Endothelial cell of umbilical vein (primary cell): Measurements from ENCODE around the gene GPR137B. TPM values are rescaled to one million over a fixed set of nuclear protein-coding genes. Genes with fewer than 3 reads are reported as not detected.

Experiments
- BruUV-seq: library from RNA; stranded (reverse); fragments of 400-500 nt; replicated peaks from 2 replicates; lab custom pipeline; 2021; lab: Mats Ljungman, UMichigan
- CTCF ChIA-PET: fragments of 300-600, 350-600 bp; sonication (Branson Sonifier 250); formaldehyde crosslinking; loops from one replicate; lab custom pipeline; 2021; ENCODE audit warnings: antibody characterized with exemption, inconsistent platforms; lab: Charles Lee
- POLR2A ChIA-PET: fragments of 300-600, 350-600 bp; sonication (Branson Sonifier 250); formaldehyde crosslinking; loops from one replicate; lab custom pipeline; 2021; ENCODE audit warnings: antibody characterized with exemption, inconsistent platforms; lab: Charles Lee
- DNase-seq: peaks from one replicate; pipeline ENCODE4 v3.0.0-alpha.2; 2011; ENCODE audit warnings: low read depth, low spot score
- FAIRE-seq: peaks from 2 replicates; lab custom pipeline; 2011; peaks lifted over from hg19 to GRCh38; lab: Jason Lieb, UNC
- H2AFZ ChIP-seq: 2 replicates; pipeline ENCODE4 v1.6.0; 2012; ENCODE audit warnings: low read depth, low read length, control low read depth, inconsistent platforms
- H3K27ac ChIP-seq: 2 replicates; pipeline ENCODE4 v1.5.1; 2011; ENCODE audit warnings: low read depth, mild to moderate bottlenecking, control low read depth, low read length, moderate library complexity; ENCODE audit not compliant: insufficient read depth
- H3K27me3 ChIP-seq, 2 experiments: 2 replicates each; pipeline versions ENCODE4 v1.6.0 to v1.6.1; 2011; ENCODE audit warnings: low read length in 2 of 2, mixed read lengths in 1 of 2; ENCODE audit not compliant: control insufficient read depth in 2 of 2, insufficient read depth in 2 of 2
- H3K36me3 ChIP-seq, 2 experiments: 2 replicates in 1 of 2; 3 replicates in 1 of 2; pipeline ENCODE4 v1.5.1; 2011; ENCODE audit warnings: low read length in 2 of 2, mild to moderate bottlenecking in 1 of 2, moderate library complexity in 1 of 2; ENCODE audit not compliant: control insufficient read depth in 2 of 2, insufficient read depth in 2 of 2; ENCODE audit errors: extremely low read depth in 1 of 2
- H3K4me1 ChIP-seq: 3 replicates; pipeline ENCODE4 v1.5.1; 2011; ENCODE audit warnings: mild to moderate bottlenecking, low read length; ENCODE audit not compliant: control insufficient read depth, insufficient read depth; ENCODE audit errors: extremely low read depth
- H3K4me2 ChIP-seq: 2 replicates; pipeline ENCODE4 v1.6.1; 2011; ENCODE audit warnings: low read length, control low read depth, mixed read lengths; ENCODE audit not compliant: insufficient read depth
- H3K4me3 ChIP-seq, 3 experiments: fragments of 200-600 bp in 1 of 3; sonication (generic), shearing (Covaris generic) in 1 of 3; replicated peaks in 1 of 3; 2 replicates each; pipeline ENCODE4 v1.5.1; 2011 to 2016; ENCODE audit warnings: control low read depth in 3 of 3, low read length in 3 of 3, mild to moderate bottlenecking in 2 of 3, inconsistent platforms in 1 of 3, low read depth in 1 of 3, moderate library complexity in 1 of 3; ENCODE audit not compliant: insufficient read depth in 1 of 3
- H3K79me2 ChIP-seq: 2 replicates; pipeline ENCODE4 v1.6.0; 2012; ENCODE audit warnings: low read length, inconsistent platforms; ENCODE audit not compliant: control insufficient read depth, insufficient read depth
- H3K9ac ChIP-seq: replicated peaks from 2 replicates; pipeline ENCODE3; 2011; ENCODE audit warnings: low read length, control low read depth; ENCODE audit not compliant: insufficient read depth; ENCODE audit errors: extremely low read depth
- H3K9me1 ChIP-seq: replicated peaks from 3 replicates; pipeline ENCODE4 v1.6.0; 2011; ENCODE audit warnings: mild to moderate bottlenecking, low read length; ENCODE audit not compliant: control insufficient read depth, insufficient read depth; ENCODE audit errors: extremely low read depth
- H3K9me3 ChIP-seq: replicated peaks from 2 replicates; pipeline ENCODE4 v1.5.1; 2012; ENCODE audit warnings: low read length, inconsistent platforms; ENCODE audit not compliant: control insufficient read depth, insufficient read depth
- H4K20me1 ChIP-seq: replicated peaks from 2 replicates; pipeline ENCODE3; 2011; ENCODE audit warnings: mild to moderate bottlenecking, low read length; ENCODE audit not compliant: control insufficient read depth, insufficient read depth; ENCODE audit errors: extremely low read depth
- CTCF ChIP-seq, 2 donors: IDR thresholded peaks; 1 replicate in 1 of 2; 2 replicates in 1 of 2; pipeline ENCODE4 v1.5.1; 2011; ENCODE audit warnings: low read length in 2 of 2, mild to moderate bottlenecking in 2 of 2, moderate library complexity in 2 of 2, control low read depth in 1 of 2, inconsistent platforms in 1 of 2, low read depth in 1 of 2; ENCODE audit not compliant: insufficient read depth in 1 of 2; ENCODE audit errors: extremely low read depth in 1 of 2
- EZH2 ChIP-seq: IDR thresholded peaks from 2 replicates; pipeline ENCODE4 v1.6.1; 2012; ENCODE audit warnings: borderline replicate concordance, low read depth, mild to moderate bottlenecking, moderate library complexity, low read length, inconsistent platforms; ENCODE audit not compliant: severe bottlenecking
- FOS ChIP-seq: IDR thresholded peaks from 2 replicates; pipeline ENCODE4 v1.6.1; 2011; ENCODE audit warnings: mild to moderate bottlenecking, low read length, moderate library complexity, borderline replicate concordance; ENCODE audit not compliant: insufficient read depth
- GATA2 ChIP-seq: IDR thresholded peaks from 2 replicates; pipeline ENCODE4 v1.7.0; 2011; ENCODE audit warnings: low read depth, mild to moderate bottlenecking, moderate library complexity, mixed read lengths, low read length; ENCODE audit not compliant: insufficient read length, insufficient read depth
- JUN ChIP-seq: IDR thresholded peaks from 2 replicates; pipeline ENCODE4 v1.6.1; 2011; ENCODE audit warnings: borderline replicate concordance, low read depth; ENCODE audit not compliant: insufficient read length, insufficient read depth
- MAX ChIP-seq: IDR thresholded peaks from 2 replicates; pipeline ENCODE4 v1.6.1; 2011; ENCODE audit not compliant: insufficient read depth, insufficient read length
- MYC ChIP-seq: IDR thresholded peaks from one replicate; pipeline ENCODE4 v1.6.1; 2011; ENCODE audit warnings: mild to moderate bottlenecking, low read depth, low read length
- POLR2A ChIP-seq: IDR thresholded peaks from 2 replicates; pipeline ENCODE4 v1.6.1; 2012; ENCODE audit warnings: low read depth, mild to moderate bottlenecking, control low read depth, low read length
- POLR2AphosphoS5 ChIP-seq: IDR thresholded peaks from 2 replicates; pipeline ENCODE4 v1.6.1; 2012; ENCODE audit warnings: low read depth, mild to moderate bottlenecking, control low read depth, low read length, moderate library complexity; ENCODE audit not compliant: insufficient read depth
- dilution Hi-C: fragments of 300-500 bp; cut with MboI; formaldehyde crosslinking; loops from one replicate; pipeline ENCODE4 v1.15.0; 2019; ENCODE audit warnings: low sequenced_read_pairs; ENCODE audit not compliant: extremely low pct_ligation_motif_present
- intact Hi-C: fragments of 100-400 bp; cut with micrococcal nuclease; formaldehyde crosslinking; loops from one replicate; pipeline ENCODE4 v1.10.0; 2022
- polyA plus RNA-seq, 4 experiments: library from polyadenylated mRNA; depleted of rRNA in 3 of 4; stranded (reverse) in 3 of 4; unstranded in 1 of 4; fragments of >200 nt; gene quantifications; 2 replicates each; pipeline versions ENCODE4 v1.2.1 to v1.2.3, GENCODE V29; 2011 to 2012; ENCODE audit warnings: missing spikeins in 1 of 4
- total RNA-seq: library from RNA; stranded (reverse); gene quantifications from 2 replicates; pipeline ENCODE4 v1.2.3, GENCODE V29; 2021

Gene GPR137B
- total and polyA plus RNA-seq, 2 donors (not counting 3 experiments of a cell fraction or from before 2014, with no cell fraction given), result 7.8 to 11.9 TPM

GRCh38 chr1:236111527-236112331, 30.6 kb upstream of the GPR137B start:
- Histone ChIP-seq H3K36me3 (no peaks in the 10 kb centered on the region), H3K9ac (no peak overlapping the region), H3K27ac (no peak overlapping the region), H3K9me1 (no peaks in the 10 kb centered on the region), H2AFZ (no peak overlapping the region), H3K4me1 (no peaks in the 10 kb centered on the region), H3K4me3 (no peak overlapping the region), H3K9me3 (no peaks in the 10 kb centered on the region), H3K27me3 (no peaks in the 10 kb centered on the region), H3K4me2 (no peak overlapping the region), H4K20me1 (no peaks in the 10 kb centered on the region), H3K79me2 (no peaks in the 10 kb centered on the region)
- DNase-seq (no peak), FAIRE-seq (no peak)
- no TSS peak for BruUV-seq
- CTCF ChIA-PET, result interaction anchor here (1.0 to 1.3 kb wide), 3 partner anchors 8 to 379 kb away, joined by 3 to 4 read pairs (median 3); no protein-coding TSS in a partner anchor
- POLR2A ChIA-PET, result interaction anchor here (0.6 kb wide), 1 partner anchor 173 kb away, joined by 3 read pairs; no protein-coding TSS in a partner anchor
- intact Hi-C loops, result no loop called here
- TF ChIP-seq JUN (no peak), FOS (no peak), EZH2 (no peak), MAX (no peak), MYC (no peak), CTCF (IDR thresholded peaks at IDR 0.05; ENCODE audit: extremely low read depth in 1 of 2, insufficient read depth in 1 of 2, low read depth in 1 of 2, low read length in 2 of 2) (no peak), POLR2AphosphoS5 (no peak), POLR2A (no peak), GATA2 (no peak)
- dilution Hi-C loops, result no loop called here
